HG03520 (cell line): Measurements from ENCODE around the gene FHL1.

ENCODE experiments used
- ATAC-seq: cut with Tn5 transposase; IDR thresholded peaks from one replicate; pipeline ENCODE4 v1.9.1; 2021; ENCODE audit warnings: mild to moderate bottlenecking, moderate library complexity; ENCODE audit not compliant: unreplicated experiment

Gene FHL1

DNA sequence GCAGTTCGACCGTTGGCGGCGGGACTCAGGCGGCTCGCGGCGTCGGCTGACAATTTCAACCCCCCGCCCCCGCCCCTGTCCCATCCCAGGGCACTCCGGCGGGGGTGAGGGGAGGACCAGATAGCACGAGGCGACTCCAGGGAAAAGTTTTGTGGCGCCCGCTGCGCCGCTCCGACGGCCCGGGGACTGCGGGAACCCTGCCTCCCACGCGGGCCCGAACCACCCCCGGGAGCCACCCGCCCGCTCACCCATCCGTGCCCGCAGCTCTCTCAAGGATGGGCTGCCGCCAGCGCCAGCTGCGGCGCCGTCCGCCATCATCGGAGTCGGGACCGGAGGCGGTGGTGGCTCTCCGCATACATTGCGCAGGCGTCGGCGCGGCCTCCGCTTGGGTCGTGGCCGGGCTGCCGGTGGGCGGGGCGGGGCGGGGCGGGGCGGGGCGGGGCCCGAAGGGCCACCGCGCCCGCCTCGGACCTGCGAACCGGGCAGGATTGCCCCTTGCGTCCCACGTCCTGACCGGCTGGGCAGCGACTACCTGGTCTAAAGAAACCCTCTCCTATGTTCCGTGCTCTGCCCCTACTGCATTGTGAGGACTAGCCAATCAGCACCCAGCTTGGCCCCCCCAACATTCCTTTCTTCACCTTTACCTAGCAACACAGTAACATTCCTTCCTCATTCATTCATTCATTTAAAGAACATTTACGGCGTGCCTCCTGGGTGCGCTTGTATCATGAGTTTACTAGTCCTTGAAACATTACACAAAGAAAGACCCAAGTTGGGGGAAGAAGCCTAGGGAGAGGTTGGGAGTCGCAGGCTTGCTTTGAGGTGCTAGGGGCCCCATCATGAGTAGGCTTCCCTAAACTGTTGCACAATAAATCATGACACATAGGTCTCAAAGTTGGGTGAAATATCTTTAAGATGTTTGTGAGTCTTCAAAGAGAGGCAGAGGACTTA is 104.0 kb downstream of the FHL1 start, which contains the start of gene MAP7D3:
MAP7D3 (minus strand) TSS at position 360 of the 951 bp plus-strand sequence; CDS start at position 318, 42 bp downstream.
- ATAC-seq, result peak; percentile 70

DNA sequence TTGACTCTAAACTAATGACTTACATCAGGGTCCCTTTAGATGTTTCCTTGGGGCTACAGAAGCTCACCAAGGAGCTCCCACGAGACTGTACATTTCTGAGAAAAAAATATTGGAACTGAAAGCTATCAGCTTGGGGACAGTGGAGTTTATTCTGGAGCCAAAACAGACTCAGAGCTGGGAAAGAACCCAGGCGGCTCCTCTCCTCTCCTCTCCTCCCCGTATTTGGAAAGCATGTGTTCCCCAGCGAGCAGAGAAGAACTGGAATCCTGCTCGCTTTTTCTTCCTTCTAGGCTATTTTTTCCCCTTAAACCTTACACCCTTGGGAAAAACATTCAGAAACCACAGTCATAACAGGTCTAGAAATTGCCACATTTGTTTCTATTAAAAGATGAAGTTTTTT is 108.2 kb downstream of the FHL1 start:
- ATAC-seq, result no peak

DNA sequence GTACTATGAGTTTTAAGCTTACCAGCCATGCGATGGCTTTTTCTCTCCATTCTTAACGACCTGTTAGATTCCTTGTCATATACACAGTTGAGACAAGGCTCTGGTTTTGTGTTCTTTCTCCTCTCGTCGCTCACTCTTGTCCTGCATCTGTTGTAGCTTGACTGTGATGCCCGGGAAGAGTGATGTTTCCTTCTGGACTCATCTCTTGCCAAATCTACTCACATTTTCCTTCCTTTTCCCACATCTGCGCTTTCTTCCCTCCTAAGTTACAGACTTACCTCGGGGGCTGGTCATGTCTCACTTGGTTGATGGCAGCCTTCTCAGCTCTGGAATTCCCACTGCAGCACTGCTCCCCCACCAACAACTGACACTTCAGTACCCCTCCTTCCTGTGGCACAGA is 108.7 kb downstream of the FHL1 start:
- ATAC-seq, result no peak

DNA sequence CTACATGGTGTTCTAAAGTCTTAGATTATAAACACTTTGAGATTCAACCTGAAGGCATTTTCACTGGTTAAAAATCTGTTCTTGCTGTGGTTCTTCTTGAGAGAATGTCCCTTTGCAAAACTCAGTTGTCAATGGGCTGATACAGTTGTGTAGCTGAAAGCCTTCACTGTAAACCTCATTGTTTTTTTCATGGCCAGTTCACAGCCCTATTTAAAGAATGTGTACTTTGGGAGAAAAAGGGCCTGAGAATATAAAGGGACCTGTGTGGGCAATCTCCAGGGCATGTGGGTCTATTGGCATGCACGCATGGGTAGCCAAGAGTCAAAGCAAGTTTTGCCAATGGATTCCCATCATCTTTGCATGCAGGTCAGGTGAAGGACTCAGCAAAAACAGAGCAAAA is 111.6 kb downstream of the FHL1 start:
- no peak for ATAC-seq

DNA sequence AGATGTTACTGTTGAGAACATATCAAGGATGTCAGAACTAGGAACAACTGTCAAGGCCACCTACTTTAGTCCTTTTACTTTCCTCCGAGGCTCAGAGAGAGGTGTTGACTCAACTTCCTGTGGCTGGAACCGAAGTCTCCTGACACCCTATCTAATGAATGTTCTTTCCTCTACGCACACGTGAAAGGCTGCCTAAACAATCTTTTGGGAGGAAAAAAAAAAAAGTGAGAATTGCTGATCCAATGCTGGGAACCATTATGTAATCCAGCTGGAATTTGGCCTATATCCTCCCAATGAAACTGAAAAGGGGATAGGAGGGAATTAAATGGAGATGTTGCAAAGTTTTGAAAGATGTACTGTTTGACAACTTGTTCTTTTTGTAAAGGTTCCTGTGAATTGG is 112.2 kb downstream of the FHL1 start:
- no peak for ATAC-seq

DNA sequence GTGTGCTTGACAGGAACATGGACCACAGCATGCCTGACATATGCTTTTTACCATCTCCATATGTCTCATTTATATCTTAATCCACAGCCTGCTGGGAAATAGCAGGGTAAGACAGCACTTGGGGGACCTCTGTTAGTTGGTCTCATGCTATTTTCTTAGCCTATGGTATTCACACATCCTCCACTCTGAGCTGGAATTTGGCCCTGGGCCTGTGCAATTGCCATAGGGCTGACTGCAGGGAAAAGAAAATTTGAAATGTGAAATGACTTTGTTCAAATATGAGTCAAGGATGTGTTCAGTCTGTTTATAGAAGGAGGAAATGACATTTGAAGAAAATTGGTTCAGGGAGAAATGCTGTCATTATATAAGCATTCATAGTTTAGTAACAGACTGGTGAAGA is 113.4 kb downstream of the FHL1 start:
- ATAC-seq, result no peak
